HG03442 (cell line): ENCODE measurements around the gene PLXDC1.

Experiments
- ATAC-seq: cut with Tn5 transposase; IDR thresholded peaks from one replicate; pipeline ENCODE4 v1.9.1; 2021; ENCODE audit warnings: mild to moderate bottlenecking, moderate library complexity; ENCODE audit not compliant: unreplicated experiment

Gene PLXDC1

DNA sequence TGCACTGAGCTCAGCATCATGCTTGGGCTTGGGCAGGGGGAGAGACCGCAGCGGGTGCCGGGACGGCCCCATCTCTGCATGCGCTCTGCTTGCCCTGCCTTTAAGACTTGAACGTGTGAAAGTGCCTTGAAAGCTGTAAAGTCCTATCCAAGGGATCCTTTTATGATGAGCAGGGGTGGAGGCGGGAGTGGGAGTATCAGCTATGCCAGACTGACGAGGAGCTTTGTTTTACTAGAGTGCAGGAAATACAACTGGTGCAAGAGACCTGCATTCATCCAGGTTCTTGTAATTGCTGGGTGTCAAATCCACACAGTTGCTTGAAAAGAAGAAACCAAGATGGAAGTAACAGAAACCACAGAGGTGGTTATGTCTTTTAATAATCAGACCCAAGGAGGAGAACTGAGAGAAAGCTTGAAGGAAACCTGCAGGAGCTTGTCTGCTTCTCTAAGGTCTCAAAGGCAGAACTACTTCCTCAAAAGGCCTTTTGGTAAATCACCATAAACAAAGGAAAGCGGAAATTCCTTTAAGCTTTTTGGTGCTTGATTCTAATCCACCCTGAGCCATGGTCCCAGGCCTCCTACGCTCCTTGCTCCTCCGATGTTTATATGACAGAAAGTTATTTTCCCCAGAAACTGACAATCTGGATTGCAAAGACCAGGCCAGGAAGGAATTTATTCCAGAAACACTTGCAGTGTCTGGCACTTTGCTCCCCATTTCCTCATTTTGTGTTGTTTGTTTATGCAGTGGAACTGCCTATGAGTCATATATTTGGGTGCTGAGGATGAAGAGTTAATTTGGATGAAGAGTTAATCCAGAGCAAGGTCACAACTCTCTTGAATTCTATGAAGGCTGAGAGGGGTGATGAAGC, 132.9 kb downstream of the PLXDC1 start:
- ATAC-seq: no peak

DNA sequence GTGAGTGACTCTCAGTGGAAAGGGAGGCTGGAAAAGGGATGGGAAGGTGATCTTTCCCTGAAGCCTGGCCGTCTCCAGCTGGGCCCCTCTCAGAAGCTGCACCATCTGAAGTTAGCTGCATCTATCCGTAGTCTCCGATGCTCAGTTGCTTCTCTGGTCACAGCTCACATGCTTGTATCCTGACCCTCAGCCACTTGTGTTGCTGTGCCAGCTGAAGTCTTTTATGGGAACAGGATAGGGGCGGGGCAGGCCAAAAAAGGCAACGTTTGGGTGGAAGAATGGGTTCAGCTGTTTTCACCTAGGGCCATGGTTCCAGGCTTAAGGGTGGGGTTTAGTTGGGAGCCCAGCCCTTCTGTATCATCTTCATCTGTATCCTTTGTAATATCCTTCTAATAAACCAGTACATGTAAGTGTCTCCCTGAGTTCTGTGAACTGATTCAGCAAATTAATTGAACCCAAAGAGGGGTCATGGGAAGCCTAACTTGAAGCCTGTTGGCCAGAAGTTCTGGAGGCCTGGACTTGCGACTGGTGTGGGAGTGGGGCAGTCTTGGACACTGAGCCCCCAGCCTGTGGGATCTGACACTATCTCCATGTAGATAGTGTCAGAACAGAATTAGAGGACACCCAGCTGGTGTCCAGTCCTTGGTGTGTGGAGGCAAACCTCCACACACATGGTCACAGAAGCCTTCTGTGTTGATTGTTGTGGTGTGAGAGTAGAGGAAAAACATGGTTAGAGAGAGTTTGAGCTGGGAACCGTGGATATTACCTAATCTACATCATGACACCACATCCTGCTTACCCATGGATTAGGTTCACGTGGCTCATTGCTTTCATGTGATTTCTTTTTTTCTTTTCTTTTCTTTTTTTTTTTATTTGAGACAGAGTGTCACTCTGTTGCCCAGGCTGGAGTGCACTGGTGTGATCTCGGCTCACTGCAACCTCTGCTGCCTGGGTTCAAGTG, 135.0 kb downstream of the PLXDC1 start:
- no peak for ATAC-seq

DNA sequence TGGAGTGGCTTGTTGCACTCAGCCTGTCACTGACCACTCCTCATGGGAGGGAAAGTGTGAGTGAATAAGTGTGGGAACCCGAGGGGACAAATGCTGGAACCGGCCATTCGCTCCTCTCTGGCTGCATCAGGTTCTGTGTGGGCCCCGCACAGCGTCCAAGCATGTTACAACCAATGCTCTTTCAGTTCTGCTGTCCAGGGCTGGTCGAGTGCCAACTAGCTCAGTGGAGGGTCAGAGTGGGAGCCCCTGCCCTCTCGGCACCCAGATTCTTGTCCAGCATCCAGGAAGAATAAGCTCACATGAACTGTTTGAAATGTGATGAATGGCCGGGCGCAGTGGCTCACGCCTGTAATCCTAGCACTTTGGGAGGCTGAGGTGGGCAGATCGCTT, 135.9 kb downstream of the PLXDC1 start:
- no peak for ATAC-seq

DNA sequence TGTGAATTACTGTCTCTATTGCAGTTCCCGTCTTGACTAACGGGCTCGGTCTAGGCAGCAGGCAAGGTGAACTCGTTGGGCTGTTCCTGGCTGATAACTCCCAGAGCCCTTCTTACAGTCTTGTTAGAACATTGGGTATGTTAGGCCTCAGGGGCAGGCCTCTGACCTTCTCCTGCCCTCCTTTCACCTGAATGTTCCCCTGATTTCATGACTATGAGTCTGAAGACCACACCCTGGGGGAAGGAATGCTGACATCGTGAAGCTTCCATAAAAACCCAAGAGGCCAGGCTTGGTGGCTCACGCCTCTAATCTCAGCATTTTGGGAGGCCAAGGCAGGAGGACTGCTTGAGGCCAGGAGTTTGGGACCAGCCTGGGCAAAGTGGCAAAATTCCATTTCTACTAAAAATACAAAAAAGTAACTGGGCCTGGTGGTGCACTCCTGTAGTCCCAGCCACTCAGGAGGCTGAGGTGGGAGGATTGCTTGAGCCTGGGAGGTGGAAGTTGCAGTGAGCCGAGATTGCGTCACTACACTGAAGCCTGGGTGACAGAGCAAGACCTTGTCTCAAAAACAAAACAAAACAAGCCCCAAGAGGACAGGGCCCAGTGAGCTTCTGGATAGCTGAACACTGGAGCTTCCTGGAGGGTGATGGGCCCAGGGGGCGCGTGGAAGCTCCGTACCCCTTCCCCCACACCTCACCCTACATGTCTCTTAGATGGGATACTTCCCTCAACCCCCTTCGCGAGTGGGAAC, 136.5 kb downstream of the PLXDC1 start:
- ATAC-seq: no peak

DNA sequence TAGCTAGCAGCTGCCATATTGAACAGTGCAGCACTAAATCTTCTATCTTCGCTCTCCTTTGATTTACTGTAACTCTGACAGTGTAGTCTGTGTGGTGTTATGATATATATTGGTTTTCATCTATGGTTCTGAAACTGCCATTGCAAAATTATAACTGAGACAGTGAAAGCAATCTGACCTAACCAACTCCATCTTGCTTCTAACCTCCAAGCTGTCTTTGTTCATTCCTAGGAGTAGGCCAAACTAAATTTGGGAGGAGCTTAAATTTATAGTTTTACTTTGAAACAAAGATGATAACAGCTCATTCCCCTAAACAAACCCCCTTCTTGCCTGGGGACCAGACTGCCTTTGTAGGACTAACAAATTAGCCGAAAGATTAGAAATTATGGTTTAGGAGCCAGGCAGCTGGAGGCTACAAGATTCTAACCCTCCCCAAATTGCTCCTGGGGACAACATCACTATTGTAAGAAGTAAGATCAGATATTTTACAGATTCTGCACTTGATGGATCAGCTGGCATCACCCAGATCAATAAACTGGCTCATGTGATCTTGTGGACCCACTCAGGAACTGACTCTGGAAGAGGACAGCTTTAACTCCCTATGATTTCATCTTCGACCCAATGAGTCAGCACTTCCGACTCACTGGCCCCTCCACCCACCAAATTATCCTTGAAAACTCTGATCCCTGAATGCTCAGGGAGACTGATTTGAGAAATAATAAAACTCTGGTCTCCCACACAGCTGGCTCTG, 137.2 kb downstream of the PLXDC1 start:
- no peak for ATAC-seq
